HCT116 (cell line): ENCODE data around the gene HAVCR2. TPM values are rescaled to one million over a fixed set of nuclear protein-coding genes. Genes with fewer than 3 reads are reported as not detected.

Experiments used
- ATAC-seq: fragments of 200-7000 bp; cut with Tn5 transposase; 2 replicates; pipeline ENCODE4 v1.9.1; 2020; ENCODE audit warnings: mild to moderate bottlenecking, moderate library complexity
- BruUV-seq: library from RNA; stranded (reverse); fragments of 400-500 nt; replicated peaks from 2 replicates; lab custom pipeline; 2021; lab: Mats Ljungman, UMichigan
- CTCF ChIA-PET: fragments of 300-600 bp; sonication (Branson Sonifier 250); formaldehyde crosslinking; loops from one replicate; lab custom pipeline; 2021; ENCODE audit warnings: antibody characterized with exemption; lab: Charles Lee
- POLR2A ChIA-PET: fragments of 300-600, 350-600 bp; sonication (Branson Sonifier 250); formaldehyde crosslinking; loops from one replicate; lab custom pipeline; 2021; ENCODE audit warnings: antibody characterized with exemption; lab: Charles Lee
- RAD21 ChIA-PET, 2 experiments: fragments of 300-600 bp; sonication (Branson Sonifier 250); formaldehyde crosslinking; loops; one replicate each; lab custom pipeline; 2023; ENCODE audit warnings: low total read pairs in 2 of 2; ENCODE audit not compliant: uncharacterized antibody in 2 of 2, unreplicated experiment in 2 of 2, low non-redundant PET in 1 of 2; lab: Charles Lee
- DNase-seq: peaks from one replicate; pipeline ENCODE4 v3.0.0-alpha.2; 2010; ENCODE audit warnings: low read depth, low spot score
- H2AFZ ChIP-seq: fragments of 200-600 bp; shearing (Covaris generic), sonication (generic); 2 replicates; pipeline ENCODE4 v1.6.1; 2017; ENCODE audit warnings: low read depth, mixed run types, mixed read lengths, antibody characterized with exemption, low read length; ENCODE audit not compliant: poor library complexity, severe bottlenecking
- H3K27ac ChIP-seq: 2 replicates; pipeline ENCODE4 v1.5.1; 2012; ENCODE audit warnings: low read depth, low read length
- H3K27me3 ChIP-seq: fragments of 200-600 bp; sonication (generic); 2 replicates; pipeline ENCODE4 v1.6.1; 2016; ENCODE audit warnings: mixed run types, low read length, mixed read lengths; ENCODE audit not compliant: insufficient read depth
- H3K36me3 ChIP-seq, 2 experiments: fragments of 200-500 bp in 1 of 2; fragments of 200-600 bp in 1 of 2; sonication (Bioruptor generic) in 1 of 2; sonication (generic) in 1 of 2; 2 replicates each; pipeline versions ENCODE4 v1.5.1 to v1.6.1; 2014 to 2016; ENCODE audit warnings: low read length in 2 of 2, inconsistent platforms in 1 of 2, mixed read lengths in 1 of 2, mixed run types in 1 of 2; ENCODE audit not compliant: insufficient read depth in 2 of 2, control insufficient read depth in 1 of 2
- H3K4me1 ChIP-seq, 2 experiments: fragments of 200-600 bp in 1 of 2; sonication (generic) in 1 of 2; 2 replicates each; pipeline versions ENCODE4 v1.5.1 to v1.6.1; 2012 to 2017; ENCODE audit warnings: low read length in 2 of 2, inconsistent platforms in 1 of 2, mild to moderate bottlenecking in 1 of 2, mixed read lengths in 1 of 2, mixed run types in 1 of 2, moderate library complexity in 1 of 2; ENCODE audit not compliant: insufficient read depth in 2 of 2, control insufficient read depth in 1 of 2
- H3K4me2 ChIP-seq: fragments of 200-600 bp; sonication (generic); 2 replicates; pipeline ENCODE4 v1.6.1; 2017; ENCODE audit warnings: mixed run types, low read length, mixed read lengths
- H3K4me3 ChIP-seq, 2 experiments: fragments of 200-600 bp in 1 of 2; sonication (generic) in 1 of 2; replicated peaks in 1 of 2; 2 replicates each; pipeline ENCODE4 v1.5.1; 2011 to 2016; ENCODE audit warnings: low read length in 2 of 2, control low read depth in 1 of 2, low read depth in 1 of 2, mild to moderate bottlenecking in 1 of 2, mixed read lengths in 1 of 2, mixed run types in 1 of 2
- H3K79me2 ChIP-seq: fragments of 200-600 bp; sonication (generic); 2 replicates; pipeline ENCODE4 v1.6.1; 2017; ENCODE audit warnings: mild to moderate bottlenecking, mixed run types, low read length, moderate library complexity, mixed read lengths; ENCODE audit not compliant: insufficient read depth
- H3K9ac ChIP-seq: fragments of 200-600 bp; sonication (generic); 2 replicates; pipeline ENCODE4 v1.6.1; 2016; ENCODE audit warnings: low read length, mixed read lengths
- H3K9me2 ChIP-seq: fragments of 200-600 bp; sonication (generic), shearing (Covaris generic); 2 replicates; pipeline ENCODE4 v1.6.1; 2017; ENCODE audit warnings: mixed run types, mild to moderate bottlenecking, moderate library complexity; ENCODE audit not compliant: insufficient read depth
- H3K9me3 ChIP-seq, 2 experiments: fragments of 200-500 bp in 1 of 2; fragments of 200-600 bp in 1 of 2; sonication (Bioruptor generic) in 1 of 2; sonication (generic) in 1 of 2; 2 replicates each; pipeline ENCODE4 v1.6.1; 2014 to 2017; ENCODE audit warnings: low read length in 2 of 2, mixed read lengths in 2 of 2, inconsistent platforms in 1 of 2, low read depth in 1 of 2, mild to moderate bottlenecking in 1 of 2, mixed run types in 1 of 2, moderate library complexity in 1 of 2; ENCODE audit not compliant: control insufficient read depth in 1 of 2, insufficient read depth in 1 of 2
- H4K20me1 ChIP-seq: fragments of 200-600 bp; sonication (generic), shearing (Covaris generic); 2 replicates; pipeline ENCODE4 v1.6.1; 2017; ENCODE audit warnings: mixed run types, mild to moderate bottlenecking, moderate library complexity; ENCODE audit not compliant: insufficient read depth
- CEBPB ChIP-seq: IDR thresholded peaks from 2 replicates; pipeline ENCODE4 v1.6.1; 2012; ENCODE audit warnings: low read depth
- CTCF ChIP-seq, 3 experiments: fragments of 200-600 bp in 1 of 3; sonication (generic) in 1 of 3; IDR thresholded peaks in 2 of 3; conservative IDR thresholded peaks in 1 of 3; 2 replicates each; pipeline ENCODE4 v1.5.1; 2012 to 2017; ENCODE audit warnings: low read depth in 2 of 3, low read length in 2 of 3, antibody characterized with exemption in 1 of 3, borderline replicate concordance in 1 of 3, control low read depth in 1 of 3, mild to moderate bottlenecking in 1 of 3, mixed read lengths in 1 of 3, mixed run types in 1 of 3, moderate library complexity in 1 of 3; ENCODE audit not compliant: insufficient read depth in 1 of 3
- EGR1 ChIP-seq: IDR thresholded peaks from 2 replicates; pipeline ENCODE4 v1.6.1; 2012; ENCODE audit warnings: low read depth
- ELF1 ChIP-seq: IDR thresholded peaks from 2 replicates; pipeline ENCODE4 v1.6.1; 2012; ENCODE audit warnings: low read depth, borderline replicate concordance
- FOSL1 ChIP-seq: IDR thresholded peaks from 2 replicates; pipeline ENCODE4 v1.6.1; 2012; ENCODE audit warnings: low read depth
- JUND ChIP-seq: IDR thresholded peaks from 2 replicates; pipeline ENCODE4 v1.6.1; 2012
- POLR2A ChIP-seq: IDR thresholded peaks from 2 replicates; pipeline ENCODE4 v1.7.0; 2011; ENCODE audit warnings: borderline replicate concordance; ENCODE audit not compliant: insufficient read depth, insufficient read length; ENCODE audit errors: extremely low read depth
- RAD21 ChIP-seq: IDR thresholded peaks from 2 replicates; pipeline ENCODE4 v1.6.1; 2012; ENCODE audit warnings: low read depth, mild to moderate bottlenecking
- SP1 ChIP-seq: IDR thresholded peaks from 2 replicates; pipeline ENCODE4 v1.6.1; 2012; ENCODE audit warnings: low read depth
- SRF ChIP-seq: IDR thresholded peaks from 2 replicates; pipeline ENCODE4 v1.6.1; 2012; ENCODE audit warnings: low read depth
- TCF7L2 ChIP-seq: IDR thresholded peaks from 2 replicates; pipeline ENCODE4 v1.7.0; 2011; ENCODE audit warnings: borderline replicate concordance, inconsistent platforms; ENCODE audit not compliant: insufficient read depth, insufficient read length; ENCODE audit errors: extremely low read depth
- YY1 ChIP-seq: IDR thresholded peaks from 2 replicates; pipeline ENCODE4 v1.6.1; 2011; ENCODE audit warnings: low read length, low read depth, moderate library complexity, mild to moderate bottlenecking; ENCODE audit not compliant: insufficient replicate concordance; ENCODE audit errors: extremely low read depth
- ZBTB33 ChIP-seq: IDR thresholded peaks from 2 replicates; pipeline ENCODE4 v1.6.1; 2011; ENCODE audit warnings: mild to moderate bottlenecking, low read length, moderate library complexity; ENCODE audit not compliant: insufficient replicate concordance; ENCODE audit errors: extremely low read depth
- ZFX ChIP-seq: fragments of 450-650 bp; IDR thresholded peaks from 2 replicates; pipeline ENCODE4 v1.6.1; 2017
- intact Hi-C: fragments of 100-400 bp; cut with micrococcal nuclease; formaldehyde crosslinking; loops from 2 replicates; pipeline ENCODE4 v1.10.0; 2022
- total RNA-seq: library from RNA; stranded (reverse); gene quantifications from one replicate; pipeline ENCODE4 v1.2.1, GENCODE V29; 2021; ENCODE audit not compliant: unreplicated experiment
- TF ChIP-seq, protein P1 (sequence below): IDR thresholded peaks from 2 replicates; pipeline ENCODE4 v1.6.1; 2012
- TF ChIP-seq, protein P2 (sequence below): IDR thresholded peaks from 2 replicates; pipeline ENCODE4 v1.6.1; 2012; ENCODE audit warnings: low read depth

Gene HAVCR2
- total RNA-seq, 1 experiment from 2014 or later, result 0.07 TPM

DNA sequence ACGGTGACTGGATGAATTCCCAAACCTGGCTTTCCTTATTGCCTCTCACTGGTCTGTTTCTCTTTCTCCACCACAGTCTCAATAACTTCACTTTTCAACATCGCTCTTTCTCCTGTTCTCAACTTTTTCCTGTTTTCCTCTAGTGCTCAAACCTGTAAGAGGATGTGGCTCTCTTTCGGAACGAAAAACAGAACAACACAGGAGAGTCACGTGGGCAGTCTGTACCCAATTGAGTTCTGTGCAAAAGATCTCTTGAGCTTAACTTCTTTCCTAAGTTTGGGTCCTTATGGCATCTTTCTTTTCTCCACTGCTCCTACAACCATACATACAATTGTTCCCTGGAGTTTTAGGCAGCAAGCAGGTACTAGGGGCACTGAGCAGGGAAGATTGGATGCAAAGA, 58.8 kb downstream of the HAVCR2 start:
- TF ChIP-seq ELF1 (no peak), TCF7L2 (no peak), YY1 (no peak), FOSL1 (no peak), ZBTB33 (no peak), POLR2A (no peak), EGR1 (no peak), JUND (no peak), CTCF (IDR thresholded peaks at IDR 0.05 in 2 of 3, conservative IDR thresholded peaks at IDR 0.05 in 1 of 3; ENCODE audit: borderline replicate concordance in 1 of 3, insufficient read depth in 1 of 3, low read depth in 2 of 3, low read length in 2 of 3) (no peak), CEBPB (no peak), SRF (no peak), RAD21 (no peak), ZFX (no peak), SP1 (no peak)
- TF ChIP-seq, protein P1, sequence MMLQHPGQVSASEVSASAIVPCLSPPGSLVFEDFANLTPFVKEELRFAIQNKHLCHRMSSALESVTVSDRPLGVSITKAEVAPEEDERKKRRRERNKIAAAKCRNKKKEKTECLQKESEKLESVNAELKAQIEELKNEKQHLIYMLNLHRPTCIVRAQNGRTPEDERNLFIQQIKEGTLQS, result no peak
- TF ChIP-seq, protein P2, sequence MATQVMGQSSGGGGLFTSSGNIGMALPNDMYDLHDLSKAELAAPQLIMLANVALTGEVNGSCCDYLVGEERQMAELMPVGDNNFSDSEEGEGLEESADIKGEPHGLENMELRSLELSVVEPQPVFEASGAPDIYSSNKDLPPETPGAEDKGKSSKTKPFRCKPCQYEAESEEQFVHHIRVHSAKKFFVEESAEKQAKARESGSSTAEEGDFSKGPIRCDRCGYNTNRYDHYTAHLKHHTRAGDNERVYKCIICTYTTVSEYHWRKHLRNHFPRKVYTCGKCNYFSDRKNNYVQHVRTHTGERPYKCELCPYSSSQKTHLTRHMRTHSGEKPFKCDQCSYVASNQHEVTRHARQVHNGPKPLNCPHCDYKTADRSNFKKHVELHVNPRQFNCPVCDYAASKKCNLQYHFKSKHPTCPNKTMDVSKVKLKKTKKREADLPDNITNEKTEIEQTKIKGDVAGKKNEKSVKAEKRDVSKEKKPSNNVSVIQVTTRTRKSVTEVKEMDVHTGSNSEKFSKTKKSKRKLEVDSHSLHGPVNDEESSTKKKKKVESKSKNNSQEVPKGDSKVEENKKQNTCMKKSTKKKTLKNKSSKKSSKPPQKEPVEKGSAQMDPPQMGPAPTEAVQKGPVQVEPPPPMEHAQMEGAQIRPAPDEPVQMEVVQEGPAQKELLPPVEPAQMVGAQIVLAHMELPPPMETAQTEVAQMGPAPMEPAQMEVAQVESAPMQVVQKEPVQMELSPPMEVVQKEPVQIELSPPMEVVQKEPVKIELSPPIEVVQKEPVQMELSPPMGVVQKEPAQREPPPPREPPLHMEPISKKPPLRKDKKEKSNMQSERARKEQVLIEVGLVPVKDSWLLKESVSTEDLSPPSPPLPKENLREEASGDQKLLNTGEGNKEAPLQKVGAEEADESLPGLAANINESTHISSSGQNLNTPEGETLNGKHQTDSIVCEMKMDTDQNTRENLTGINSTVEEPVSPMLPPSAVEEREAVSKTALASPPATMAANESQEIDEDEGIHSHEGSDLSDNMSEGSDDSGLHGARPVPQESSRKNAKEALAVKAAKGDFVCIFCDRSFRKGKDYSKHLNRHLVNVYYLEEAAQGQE, result no peak
- H2AFZ ChIP-seq, result peak overlapping the region; percentile 39
- POLR2A ChIA-PET, result no interaction called here
- H3K9ac ChIP-seq, result no peak overlapping the region
- no peaks in the 10 kb centered on the region for H3K79me2 ChIP-seq
- intact Hi-C loops, result no loop called here
- H4K20me1 ChIP-seq, result no peaks in the 10 kb centered on the region
- CTCF ChIA-PET, result no interaction called here
- H3K27me3 ChIP-seq, result no peaks in the 10 kb centered on the region
- DNase-seq (no peak), ATAC-seq (peak; percentile 33; the same call in 1 of the 2 replicates)
- H3K9me2 ChIP-seq, result no peaks in the 10 kb centered on the region
- no TSS peak for BruUV-seq
- RAD21 ChIA-PET, result no interaction called here
- no peak overlapping the region for H3K27ac ChIP-seq
- H3K4me3 ChIP-seq, result peak overlapping the region in 1 of 2 experiments; percentile 33; a peak in 2 of 4 replicates
- peaks cover 0 to 37% of the 10 kb centered on the region in 2 experiments; a peak in 2 of 4 replicates for H3K4me1 ChIP-seq
- H3K36me3 ChIP-seq, result no peaks in the 10 kb centered on the region
- H3K9me3 ChIP-seq, result no peaks in the 10 kb centered on the region
- H3K4me2 ChIP-seq, result peak overlapping the region; percentile 68
